Measurements from ENCODE around the gene NSD1.

GRCh38 chr5:177234841-177235240 lies 101.3 kb downstream of the NSD1 start:
- TF ChIP-seq CTCF (IDR thresholded peaks at IDR 0.05; ENCODE audit: insufficient read depth, low read length), result no peak
- TF ChIP-seq POLR2AphosphoS5 (IDR thresholded peaks at IDR 0.05; ENCODE audit: low read depth), result no peak
- TF ChIP-seq, protein P1, sequence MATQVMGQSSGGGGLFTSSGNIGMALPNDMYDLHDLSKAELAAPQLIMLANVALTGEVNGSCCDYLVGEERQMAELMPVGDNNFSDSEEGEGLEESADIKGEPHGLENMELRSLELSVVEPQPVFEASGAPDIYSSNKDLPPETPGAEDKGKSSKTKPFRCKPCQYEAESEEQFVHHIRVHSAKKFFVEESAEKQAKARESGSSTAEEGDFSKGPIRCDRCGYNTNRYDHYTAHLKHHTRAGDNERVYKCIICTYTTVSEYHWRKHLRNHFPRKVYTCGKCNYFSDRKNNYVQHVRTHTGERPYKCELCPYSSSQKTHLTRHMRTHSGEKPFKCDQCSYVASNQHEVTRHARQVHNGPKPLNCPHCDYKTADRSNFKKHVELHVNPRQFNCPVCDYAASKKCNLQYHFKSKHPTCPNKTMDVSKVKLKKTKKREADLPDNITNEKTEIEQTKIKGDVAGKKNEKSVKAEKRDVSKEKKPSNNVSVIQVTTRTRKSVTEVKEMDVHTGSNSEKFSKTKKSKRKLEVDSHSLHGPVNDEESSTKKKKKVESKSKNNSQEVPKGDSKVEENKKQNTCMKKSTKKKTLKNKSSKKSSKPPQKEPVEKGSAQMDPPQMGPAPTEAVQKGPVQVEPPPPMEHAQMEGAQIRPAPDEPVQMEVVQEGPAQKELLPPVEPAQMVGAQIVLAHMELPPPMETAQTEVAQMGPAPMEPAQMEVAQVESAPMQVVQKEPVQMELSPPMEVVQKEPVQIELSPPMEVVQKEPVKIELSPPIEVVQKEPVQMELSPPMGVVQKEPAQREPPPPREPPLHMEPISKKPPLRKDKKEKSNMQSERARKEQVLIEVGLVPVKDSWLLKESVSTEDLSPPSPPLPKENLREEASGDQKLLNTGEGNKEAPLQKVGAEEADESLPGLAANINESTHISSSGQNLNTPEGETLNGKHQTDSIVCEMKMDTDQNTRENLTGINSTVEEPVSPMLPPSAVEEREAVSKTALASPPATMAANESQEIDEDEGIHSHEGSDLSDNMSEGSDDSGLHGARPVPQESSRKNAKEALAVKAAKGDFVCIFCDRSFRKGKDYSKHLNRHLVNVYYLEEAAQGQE (IDR thresholded peaks at IDR 0.05; ENCODE audit: insufficient replicate concordance, low read depth), result no peak
